ENCODE measurements around the gene PRR20C. TPM values are rescaled to one million over a fixed set of nuclear protein-coding genes. Genes with fewer than 3 reads are reported as not detected.
"Not testable (repeated sequence)": the region's sequence is repeated elsewhere in the genome, so short reads cannot be mapped to it uniquely, and the experiment has no call there.

The PRR20C gene
- not detected in 2 replicates for total RNA-seq

- DNase-seq (ENCODE audit: low read depth) = not testable (repeated sequence)
These were observed at the start of gene PRR20C for GRCh38 chr13:57153761-57154160. Gene PRR20C (plus strand): TSS chr13:57154061. CDS start chr13:57154448, 387 bp downstream.

GRCh38 chr13:57114945-57115344 lies 38.9 kb upstream of the PRR20C start:
- DNase-seq (ENCODE audit: low read depth) = no peak

GRCh38 chr13:57123681-57124080 lies 30.2 kb upstream of the PRR20C start:
- DNase-seq (ENCODE audit: low read depth) = no peak

DNA sequence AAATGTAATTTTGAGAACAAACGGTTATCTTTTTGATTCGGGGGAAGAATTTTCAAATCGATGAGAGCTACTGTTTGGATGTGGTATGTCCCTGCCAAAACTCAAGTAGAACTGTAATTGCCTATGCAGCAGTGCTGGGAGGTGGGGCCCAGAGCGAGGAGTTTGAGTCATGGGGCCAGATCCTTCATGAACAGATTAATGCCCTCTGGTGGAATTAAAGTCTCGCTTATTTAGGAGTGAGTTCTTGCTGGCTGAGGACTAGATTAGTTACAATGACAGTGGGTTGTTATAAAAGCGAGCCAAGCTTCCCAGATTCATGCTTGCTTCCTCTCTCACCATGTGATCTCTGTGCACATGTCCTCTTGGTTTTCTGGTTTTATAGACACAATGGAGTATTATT lies 25.0 kb upstream of the PRR20C start:
- no peak for DNase-seq (ENCODE audit: low read depth)

GRCh38 chr13:57136093-57136492 lies 17.8 kb upstream of the PRR20C start:
- no peak for DNase-seq (ENCODE audit: low read depth)

GRCh38 chr13:57137585-57137984 lies 16.3 kb upstream of the PRR20C start:
- no peak for DNase-seq (ENCODE audit: low read depth)

GRCh38 chr13:57138988-57139387 lies 14.9 kb upstream of the PRR20C start:
- no peak for DNase-seq (ENCODE audit: low read depth)

DNA sequence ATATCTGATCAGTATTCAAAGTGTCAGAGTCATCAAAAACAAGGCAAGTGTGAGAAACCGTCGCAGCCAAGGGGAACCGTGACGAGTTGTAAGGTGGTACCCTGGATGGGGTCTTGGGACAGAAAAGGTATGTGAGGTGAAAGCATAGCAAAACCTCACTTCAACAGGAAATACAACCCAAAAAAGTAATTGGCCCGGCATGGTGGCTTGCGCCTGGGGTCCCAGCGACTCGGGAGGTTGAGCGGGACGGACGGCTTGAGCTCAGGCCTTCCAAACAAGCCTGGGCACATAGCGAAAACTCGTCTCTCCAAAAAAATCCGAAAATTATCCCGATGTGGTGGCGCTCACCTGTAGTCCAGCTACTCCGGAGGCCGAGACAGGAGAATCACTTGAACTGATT lies 14.1 kb upstream of the PRR20C start:
- not testable (repeated sequence) for DNase-seq (ENCODE audit: low read depth)

DNA sequence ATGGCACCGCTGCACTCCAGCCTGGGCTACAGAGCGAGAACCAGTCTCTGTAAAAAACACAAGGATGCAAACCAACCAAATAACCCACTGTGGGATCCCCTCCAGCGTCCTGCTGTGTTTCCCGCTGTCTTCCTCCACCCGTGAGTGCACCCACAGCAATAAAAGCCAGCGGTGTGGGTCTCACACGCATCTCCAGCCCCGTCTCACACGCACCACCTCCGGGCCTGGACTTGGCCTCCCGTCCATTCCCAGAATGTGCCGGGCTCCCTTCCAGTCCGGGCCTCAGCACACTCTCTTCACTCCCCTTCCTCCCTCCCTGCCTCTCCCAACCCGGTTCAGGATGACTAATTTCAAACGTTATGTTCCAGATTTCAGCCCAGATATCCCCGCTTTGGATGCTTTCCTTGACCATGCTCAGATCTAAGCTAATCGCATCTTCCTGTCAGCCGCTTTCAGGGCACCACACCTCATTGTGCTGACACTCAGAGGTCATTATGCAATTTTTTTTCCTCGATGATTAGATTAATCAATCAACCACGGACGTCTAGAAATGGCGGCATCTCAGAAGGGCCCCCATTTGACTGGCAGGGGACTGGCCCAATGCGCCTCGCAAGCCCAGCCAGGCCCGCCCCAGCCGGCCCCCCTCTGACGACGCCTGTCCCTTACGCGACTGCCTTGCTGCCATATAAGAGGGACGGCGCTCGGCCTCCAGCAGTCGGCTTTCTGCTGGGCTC lies 13.5 kb upstream of the PRR20C start, which contains the start of gene PRR20A:
TSS of gene PRR20A (plus strand) at position 684 of the 734 bp plus-strand sequence. CDS start 387 bp downstream, outside the sequence.
- not testable (repeated sequence) for DNase-seq (ENCODE audit: low read depth)

DNA sequence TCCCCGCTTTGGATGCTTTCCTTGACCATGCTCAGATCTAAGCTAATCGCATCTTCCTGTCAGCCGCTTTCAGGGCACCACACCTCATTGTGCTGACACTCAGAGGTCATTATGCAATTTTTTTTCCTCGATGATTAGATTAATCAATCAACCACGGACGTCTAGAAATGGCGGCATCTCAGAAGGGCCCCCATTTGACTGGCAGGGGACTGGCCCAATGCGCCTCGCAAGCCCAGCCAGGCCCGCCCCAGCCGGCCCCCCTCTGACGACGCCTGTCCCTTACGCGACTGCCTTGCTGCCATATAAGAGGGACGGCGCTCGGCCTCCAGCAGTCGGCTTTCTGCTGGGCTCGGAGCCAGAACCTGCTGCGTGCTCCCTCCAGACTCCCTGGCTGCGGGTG lies 6.7 kb upstream of the PRR20C start, which contains the start of gene PRR20B:
TSS of gene PRR20B (plus strand) at position 301 of the 400 bp plus-strand sequence. CDS start 387 bp downstream, outside the sequence.
- DNase-seq (ENCODE audit: low read depth) = not testable (repeated sequence)

GRCh38 chr13:57148106-57148505 lies 5.8 kb upstream of the PRR20C start:
- DNase-seq (ENCODE audit: low read depth) = not testable (repeated sequence)

DNA sequence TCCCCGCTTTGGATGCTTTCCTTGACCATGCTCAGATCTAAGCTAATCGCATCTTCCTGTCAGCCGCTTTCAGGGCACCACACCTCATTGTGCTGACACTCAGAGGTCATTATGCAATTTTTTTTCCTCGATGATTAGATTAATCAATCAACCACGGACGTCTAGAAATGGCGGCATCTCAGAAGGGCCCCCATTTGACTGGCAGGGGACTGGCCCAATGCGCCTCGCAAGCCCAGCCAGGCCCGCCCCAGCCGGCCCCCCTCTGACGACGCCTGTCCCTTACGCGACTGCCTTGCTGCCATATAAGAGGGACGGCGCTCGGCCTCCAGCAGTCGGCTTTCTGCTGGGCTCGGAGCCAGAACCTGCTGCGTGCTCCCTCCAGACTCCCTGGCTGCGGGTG lies 6.5 kb downstream of the PRR20C start, which contains the start of gene PRR20D:
TSS of gene PRR20D (plus strand) at position 301 of the 400 bp plus-strand sequence. CDS start 387 bp downstream, outside the sequence.
- not testable (repeated sequence) for DNase-seq (ENCODE audit: low read depth)

- DNase-seq (ENCODE audit: low read depth) = not testable (repeated sequence)
These were observed 13.0 kb downstream of the PRR20C start, which contains the start of gene PRR20E for GRCh38 chr13:57166897-57167296. Gene PRR20E (plus strand): TSS chr13:57167197. CDS start chr13:57167584, 387 bp downstream.

DNA sequence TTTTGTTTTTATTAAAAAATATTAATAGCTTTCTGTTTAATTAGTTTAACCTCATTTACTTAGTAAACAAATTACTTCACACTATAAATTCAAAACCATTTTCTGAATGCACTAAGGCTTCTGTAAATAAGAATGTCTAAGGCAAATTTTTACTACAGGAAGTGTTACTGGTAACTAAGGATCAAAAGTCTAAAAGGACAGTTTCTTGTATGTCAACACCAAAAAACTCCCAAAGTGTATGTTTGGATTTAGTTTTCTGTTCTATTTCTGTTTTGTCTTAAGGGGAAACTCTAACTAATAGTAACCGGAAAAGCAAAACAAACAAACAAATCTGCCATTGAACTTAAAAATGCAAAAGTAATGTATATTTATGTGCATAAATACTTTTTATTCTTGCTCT lies 37.8 kb downstream of the PRR20C start:
- DNase-seq (ENCODE audit: low read depth) = no peak

Other genes with a start within 250 kb of the PRR20C start
- not detected in 2 replicates for gene PRR20A, start 13.1 kb upstream of the PRR20C start, total RNA-seq
- gene PRR20B, start 6.6 kb upstream of the PRR20C start, total RNA-seq = not detected in 2 replicates
- not detected in 2 replicates for gene PRR20D, start 6.6 kb downstream of the PRR20C start, total RNA-seq
- not detected in 2 replicates for gene PRR20E, start 13.1 kb downstream of the PRR20C start, total RNA-seq

All from renal cortical epithelial cell (primary cell).